HG02970 (cell line): Measurements from ENCODE around the gene GPR78.

Experiments
- ATAC-seq: cut with Tn5 transposase; IDR thresholded peaks from one replicate; pipeline ENCODE4 v1.9.1; 2021; ENCODE audit warnings: mild to moderate bottlenecking, moderate library complexity, moderate number of reproducible peaks; ENCODE audit not compliant: unreplicated experiment, low FRiP score

The GPR78 gene

GRCh38 chr4:8545439-8545765, 34.8 kb upstream of the GPR78 start:
- ATAC-seq = no peak

- no peak for ATAC-seq
Observed at GRCh38 chr4:8546766-8547107, 33.5 kb upstream of the GPR78 start.

GRCh38 chr4:8547108-8547911, 32.9 kb upstream of the GPR78 start:
- ATAC-seq = no peak

- no peak for ATAC-seq
Observed at GRCh38 chr4:8547912-8548730, 32.1 kb upstream of the GPR78 start.

GRCh38 chr4:8548731-8549351, 31.4 kb upstream of the GPR78 start:
- no peak for ATAC-seq

GRCh38 chr4:8549352-8549931, 30.8 kb upstream of the GPR78 start:
- no peak for ATAC-seq

- no peak for ATAC-seq
Observed at GRCh38 chr4:8550691-8551090, 29.5 kb upstream of the GPR78 start.

GRCh38 chr4:8552024-8552423, 28.2 kb upstream of the GPR78 start:
- no peak for ATAC-seq

- ATAC-seq = no peak
Observed at GRCh38 chr4:8552581-8553205, 27.5 kb upstream of the GPR78 start.

GRCh38 chr4:8553216-8553615, 27.0 kb upstream of the GPR78 start:
- no peak for ATAC-seq

GRCh38 chr4:8553991-8554405, 26.2 kb upstream of the GPR78 start:
- no peak for ATAC-seq

GRCh38 chr4:8554555-8555100, 25.6 kb upstream of the GPR78 start:
- no peak for ATAC-seq

GRCh38 chr4:8555716-8556115, 24.5 kb upstream of the GPR78 start:
- no peak for ATAC-seq

- no peak for ATAC-seq
Observed at GRCh38 chr4:8556341-8557150, 23.6 kb upstream of the GPR78 start.

- no peak for ATAC-seq
Observed at GRCh38 chr4:8557151-8558076, 22.8 kb upstream of the GPR78 start.

GRCh38 chr4:8558080-8558960, 21.9 kb upstream of the GPR78 start:
- ATAC-seq = no peak

GRCh38 chr4:8559011-8559410, 21.2 kb upstream of the GPR78 start:
- no peak for ATAC-seq
